Left renal pelvis (tissue), 4 donors: ENCODE results near the gene PLEKHA6. TPM values are rescaled to one million over a fixed set of nuclear protein-coding genes. Genes with fewer than 3 reads are reported as not detected.

Experiments
- DNase-seq, 4 donors: peaks; one replicate each; pipeline ENCODE4 v3.0.0-alpha.2; 2013; ENCODE audit warnings: low read depth in 4 of 4, low spot score in 3 of 4
- polyA plus RNA-seq, 4 donors: library from polyadenylated mRNA; unstranded; fragments of 120-200 nt; gene quantifications; one replicate each; pipeline ENCODE4 v1.2.1, GENCODE V29; 2013; ENCODE audit not compliant: insufficient read length in 4 of 4

PLEKHA6 gene
- polyA plus RNA-seq, 4 donors = 46.1 to 55.8 (median 46.5) TPM

GRCh38 chr1:204171751-204172178, 188.0 kb downstream of the PLEKHA6 start:
- DNase-seq = no peak

- no peak for DNase-seq
These were observed 189.1 kb downstream of the PLEKHA6 start for GRCh38 chr1:204170494-204171155.

DNA sequence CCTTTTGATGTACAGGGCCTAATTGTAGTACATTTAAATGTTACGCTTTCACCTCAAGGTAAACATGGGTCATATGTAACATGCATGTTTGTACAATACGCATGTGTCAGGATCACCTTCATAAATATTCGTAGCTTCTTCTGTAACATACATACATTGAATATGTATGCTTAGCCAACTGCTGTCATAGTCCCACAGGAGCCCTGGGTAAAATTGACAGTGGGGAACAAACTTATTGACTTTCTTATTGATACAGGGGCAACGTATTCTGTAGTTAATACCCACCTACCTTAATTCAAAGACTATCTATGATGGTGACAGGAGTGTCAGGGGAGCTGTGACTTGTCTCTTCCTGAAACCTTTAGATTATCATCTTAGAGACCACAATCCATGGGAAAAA, 189.9 kb downstream of the PLEKHA6 start:
- DNase-seq = no peak

Other genes with a start within 250 kb of the PLEKHA6 start
- 10 to 100 TPM; 12.4 to 26.5 (median 20.8) TPM for gene ETNK2, start 207.9 kb downstream of the PLEKHA6 start, polyA plus RNA-seq
- 10 to 100 TPM in 3 of 4 donors, 1 to 10 TPM in 1; 8.2 to 94.2 (median 62.3) TPM for gene REN, start 193.6 kb downstream of the PLEKHA6 start, polyA plus RNA-seq
- gene KISS1, start 163.4 kb downstream of the PLEKHA6 start, polyA plus RNA-seq = 1 to 10 TPM in 1 of 4 donors, under 1 TPM in 1, not detected in 2; 0.40 to 1.4 TPM
- 1 to 10 TPM in 3 of 4 donors, under 1 TPM in 1; 0.20 to 4.7 (median 3.7) TPM for gene GOLT1A, start 145.9 kb downstream of the PLEKHA6 start, polyA plus RNA-seq
- 10 to 100 TPM; 41.0 to 85.0 (median 43.3) TPM for gene PPP1R15B, start 51.9 kb upstream of the PLEKHA6 start, polyA plus RNA-seq
- gene PIK3C2B, start 134.9 kb upstream of the PLEKHA6 start, polyA plus RNA-seq = 10 to 100 TPM; 14.3 to 25.6 (median 17.5) TPM
- gene MDM4, start 156.5 kb upstream of the PLEKHA6 start, polyA plus RNA-seq = 10 to 100 TPM; 22.9 to 61.8 (median 34.0) TPM